Lower leg skin (tissue), 3 donors: ENCODE measurements around the gene DHRSX.
"Not testable (repeated sequence)": the region's sequence is repeated elsewhere in the genome, so short reads cannot be mapped to it uniquely, and the experiment has no call there.

Experiments
- CTCF ChIP-seq, 3 donors: fragments of 450-650 bp; IDR thresholded peaks; one replicate each; pipeline ENCODE4 v1.5.1; 2016; ENCODE audit warnings: antibody characterized with exemption in 3 of 3, mild to moderate bottlenecking in 3 of 3, moderate library complexity in 2 of 3
- POLR2A ChIP-seq, 2 donors: fragments of 450-650 bp; IDR thresholded peaks; one replicate each; pipeline ENCODE4 v1.6.1; 2016 to 2017; ENCODE audit warnings: antibody characterized with exemption in 2 of 2, mild to moderate bottlenecking in 1 of 2, moderate library complexity in 1 of 2

DNA sequence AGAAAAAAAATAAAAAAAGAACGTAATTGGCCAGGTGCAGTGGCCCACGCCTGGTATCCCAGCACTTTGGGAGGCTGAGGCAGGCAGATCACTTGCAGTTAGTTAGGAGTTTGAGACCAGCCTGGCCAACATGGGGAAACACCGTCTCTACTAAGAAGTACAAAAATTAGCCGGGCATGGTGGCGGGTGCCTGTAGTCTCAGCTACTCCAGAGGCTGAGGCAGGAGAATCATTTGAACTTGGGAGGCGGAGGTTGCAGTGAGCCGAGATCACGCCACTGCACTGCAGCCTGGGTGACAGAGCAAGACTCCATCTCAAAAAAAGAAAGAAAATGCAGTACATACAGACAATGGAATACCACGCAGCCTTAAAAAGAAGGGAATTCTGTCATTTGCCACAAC lies 150.7 kb downstream of the DHRSX start:
- TF ChIP-seq POLR2A, CTCF (IDR thresholded peaks at IDR 0.05): not testable (repeated sequence)
